GM21447 (cell line): ENCODE data around the gene CLDN25.

ENCODE experiments used
- ATAC-seq: cut with Tn5 transposase; IDR thresholded peaks from one replicate; pipeline ENCODE4 v1.9.1; 2021; ENCODE audit not compliant: unreplicated experiment

Gene CLDN25

GRCh38 chr11:113806406-113806805 lies 26.8 kb downstream of the CLDN25 start:
- ATAC-seq = peak; percentile 57

DNA sequence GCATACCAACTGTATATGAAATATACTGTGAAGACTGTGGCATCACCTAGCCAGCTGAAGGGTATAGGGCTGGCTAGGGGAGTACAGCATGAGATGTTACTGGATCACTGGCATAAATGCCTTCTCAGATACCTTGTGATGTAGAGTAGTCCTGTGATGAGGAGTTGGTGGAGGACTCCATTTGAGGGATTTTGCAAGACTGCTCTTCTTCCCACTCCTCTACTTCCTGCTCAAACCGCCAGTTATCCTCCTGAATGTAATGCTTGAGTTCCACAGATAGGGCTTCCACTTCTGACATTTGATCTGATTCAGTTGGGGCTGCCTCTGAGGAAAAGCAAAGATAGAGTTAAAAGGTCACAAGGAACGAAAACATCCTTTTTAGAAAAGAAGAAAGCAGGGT lies 29.3 kb downstream of the CLDN25 start:
- no peak for ATAC-seq

GRCh38 chr11:113814181-113814580 lies 34.6 kb downstream of the CLDN25 start:
- no peak for ATAC-seq

GRCh38 chr11:113817162-113817561 lies 37.6 kb downstream of the CLDN25 start:
- no peak for ATAC-seq

GRCh38 chr11:113817626-113818025 lies 38.0 kb downstream of the CLDN25 start:
- no peak for ATAC-seq

GRCh38 chr11:113818426-113818825 lies 38.8 kb downstream of the CLDN25 start:
- no peak for ATAC-seq

- no peak for ATAC-seq
These were observed 47.9 kb downstream of the CLDN25 start for GRCh38 chr11:113827477-113827876.

DNA sequence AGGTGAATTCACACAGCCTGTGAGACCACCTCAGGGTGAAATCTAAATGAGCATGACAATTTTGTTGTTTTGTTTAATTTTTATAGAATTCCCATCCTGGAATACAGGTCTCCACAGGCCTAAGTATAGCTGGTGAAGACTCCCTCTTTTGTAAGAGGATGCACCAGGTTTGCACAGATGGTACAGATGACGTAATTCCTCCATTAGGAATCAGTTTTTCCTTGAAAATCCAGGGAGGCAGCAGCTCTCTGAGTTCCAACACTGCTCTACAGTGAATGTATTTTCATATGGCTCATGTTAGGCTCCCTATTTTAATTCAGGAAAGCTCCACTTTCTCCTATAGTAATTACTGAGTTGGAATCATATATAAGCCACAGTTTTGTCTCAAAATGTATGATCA lies 48.6 kb downstream of the CLDN25 start:
- ATAC-seq = no peak

DNA sequence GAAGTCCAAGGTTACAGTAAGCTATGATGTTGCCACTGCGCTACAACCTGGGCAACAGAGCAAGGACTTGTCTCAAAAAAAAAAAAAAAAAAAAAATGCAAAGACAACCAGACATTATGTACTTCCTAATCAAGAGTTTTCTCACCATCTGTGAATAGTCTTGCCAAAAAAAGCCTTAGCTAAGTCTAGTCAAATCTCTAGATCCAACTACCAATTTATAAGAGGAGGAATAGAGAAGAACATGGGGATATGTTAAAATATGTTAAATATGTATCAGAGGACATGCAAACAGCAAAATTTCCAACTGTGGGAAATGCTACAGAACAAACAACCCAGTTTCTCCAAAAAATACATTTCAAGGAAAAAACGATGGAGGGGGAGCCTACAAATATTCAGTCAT lies 50.2 kb downstream of the CLDN25 start:
- ATAC-seq = no peak
